H9 (cell line): ENCODE data around the gene KDM4C. TPM values are rescaled to one million over a fixed set of nuclear protein-coding genes. Genes with fewer than 3 reads are reported as not detected.

ENCODE experiments used
- DNase-seq: peaks from one replicate; pipeline ENCODE4 v3.0.0-alpha.2; 2017
- H2AFZ ChIP-seq: one replicate; pipeline ENCODE4 v1.6.1; 2013; ENCODE audit warnings: mild to moderate bottlenecking, low read length, control low read depth, moderate library complexity
- H2AK5ac ChIP-seq: 2 replicates; pipeline ENCODE4 v1.6.1; 2013; ENCODE audit warnings: low read length, control low read depth, mixed read lengths; ENCODE audit not compliant: insufficient read length
- H2BK120ac ChIP-seq: one replicate; pipeline ENCODE4 v1.6.1; 2013; ENCODE audit warnings: low read depth, mild to moderate bottlenecking, low read length, control low read depth, inconsistent platforms; ENCODE audit not compliant: poor library complexity, severe bottlenecking
- H2BK12ac ChIP-seq: 2 replicates; pipeline ENCODE4 v1.6.1; 2013; ENCODE audit warnings: low read length, control low read depth, mixed read lengths, low read depth; ENCODE audit not compliant: insufficient read length
- H2BK15ac ChIP-seq: 2 replicates; pipeline ENCODE4 v1.6.1; 2013; ENCODE audit warnings: low read depth, low read length, control low read depth
- H2BK20ac ChIP-seq: one replicate; pipeline ENCODE4 v1.6.1; 2013; ENCODE audit warnings: low read depth, mild to moderate bottlenecking, low read length, control low read depth, inconsistent platforms; ENCODE audit not compliant: poor library complexity, severe bottlenecking
- H2BK5ac ChIP-seq: 2 replicates; pipeline ENCODE4 v1.6.1; 2013; ENCODE audit warnings: low read length, control low read depth, mixed read lengths; ENCODE audit not compliant: insufficient read length
- H3K14ac ChIP-seq: 2 replicates; pipeline ENCODE4 v1.6.1; 2013; ENCODE audit warnings: low read length, control low read depth; ENCODE audit not compliant: insufficient read depth
- H3K18ac ChIP-seq: 2 replicates; pipeline ENCODE4 v1.6.1; 2013; ENCODE audit warnings: low read depth, mild to moderate bottlenecking, mixed read lengths, low read length, control low read depth; ENCODE audit not compliant: insufficient read length
- H3K23ac ChIP-seq: 2 replicates; pipeline ENCODE4 v1.6.1; 2013; ENCODE audit warnings: low read length, control low read depth, mixed read lengths, low read depth; ENCODE audit not compliant: insufficient read length
- H3K23me2 ChIP-seq: 2 replicates; pipeline ENCODE4 v1.6.1; 2013; ENCODE audit warnings: low read depth, mild to moderate bottlenecking, mixed read lengths, low read length, control low read depth; ENCODE audit not compliant: insufficient read length, poor library complexity, severe bottlenecking
- H3K27ac ChIP-seq: 2 replicates; pipeline ENCODE4 v1.5.1; 2013; ENCODE audit warnings: low read length, control low read depth, mixed read lengths, low read depth; ENCODE audit not compliant: insufficient read length
- H3K27me3 ChIP-seq: 2 replicates; pipeline ENCODE4 v1.6.1; 2013; ENCODE audit warnings: low read length, control low read depth, inconsistent platforms; ENCODE audit not compliant: insufficient read depth
- H3K4ac ChIP-seq: 2 replicates; pipeline ENCODE4 v1.6.1; 2013; ENCODE audit warnings: low read depth, mild to moderate bottlenecking, control low read depth, inconsistent platforms, low read length, moderate library complexity
- H3K4me1 ChIP-seq: 2 replicates; pipeline ENCODE4 v1.6.1; 2013; ENCODE audit warnings: low read length, control low read depth, inconsistent platforms; ENCODE audit not compliant: insufficient read depth
- H3K4me2 ChIP-seq: 2 replicates; pipeline ENCODE4 v1.6.1; 2013; ENCODE audit warnings: low read length, control low read depth, mixed read lengths; ENCODE audit not compliant: insufficient read length, insufficient read depth
- H3K56ac ChIP-seq: 2 replicates; pipeline ENCODE4 v1.6.1; 2013; ENCODE audit warnings: low read depth, mild to moderate bottlenecking, mixed read lengths, low read length, control low read depth; ENCODE audit not compliant: insufficient read length
- H3K79me1 ChIP-seq: 2 replicates; pipeline ENCODE4 v1.6.1; 2013; ENCODE audit warnings: low read depth, mild to moderate bottlenecking, moderate library complexity, low read length, control low read depth, inconsistent platforms; ENCODE audit not compliant: insufficient read depth, poor library complexity, severe bottlenecking
- H3K79me2 ChIP-seq: 2 replicates; pipeline ENCODE4 v1.6.1; 2013; ENCODE audit warnings: low read length, control low read depth, inconsistent platforms; ENCODE audit not compliant: insufficient read depth
- H3K9ac ChIP-seq: 2 replicates; pipeline ENCODE4 v1.6.1; 2013; ENCODE audit warnings: low read length, control low read depth, mixed read lengths; ENCODE audit not compliant: insufficient read length; ENCODE audit errors: extremely low read depth
- H3K9me3 ChIP-seq: one replicate; pipeline ENCODE4 v1.6.1; 2013; ENCODE audit warnings: low read depth, low read length, inconsistent platforms; ENCODE audit not compliant: control insufficient read depth
- H3T11ph ChIP-seq: one replicate; pipeline ENCODE4 v1.6.1; 2013; ENCODE audit warnings: mild to moderate bottlenecking, low read length, control low read depth, inconsistent platforms
- H4K20me1 ChIP-seq: one replicate; pipeline ENCODE4 v1.6.1; 2013; ENCODE audit not compliant: control insufficient read depth, insufficient read length, insufficient read depth
- H4K5ac ChIP-seq: 2 replicates; pipeline ENCODE4 v1.6.1; 2013; ENCODE audit warnings: low read depth, mild to moderate bottlenecking, mixed read lengths, low read length, control low read depth; ENCODE audit not compliant: insufficient read length
- H4K8ac ChIP-seq: replicated peaks from 2 replicates; pipeline ENCODE4 v1.6.1; 2013; ENCODE audit warnings: low read length, control low read depth, mixed read lengths, low read depth; ENCODE audit not compliant: insufficient read length
- H4K91ac ChIP-seq: 2 replicates; pipeline ENCODE4 v1.6.1; 2013; ENCODE audit warnings: low read depth, mild to moderate bottlenecking, moderate library complexity, mixed read lengths, low read length, control low read depth; ENCODE audit not compliant: insufficient read length
- H3K27ac Mint-ChIP-seq, 3 experiments: 2 replicates in 2 of 3; 3 replicates in 1 of 3; pipeline ENCODE4 v1.8.0; 2020 to 2021; ENCODE audit warnings: mixed read lengths in 3 of 3, mild to moderate bottlenecking in 1 of 3, moderate library complexity in 1 of 3
- H3K27me3 Mint-ChIP-seq: 2 replicates; pipeline ENCODE4 v1.8.0; 2021; ENCODE audit warnings: low read depth, mild to moderate bottlenecking, moderate library complexity, mixed read lengths
- H3K36me3 Mint-ChIP-seq, 3 experiments: 2 replicates in 2 of 3; 3 replicates in 1 of 3; pipeline ENCODE4 v1.8.0; 2020 to 2021; ENCODE audit warnings: low read depth in 3 of 3, mixed read lengths in 3 of 3; ENCODE audit not compliant: insufficient read depth in 1 of 3
- H3K4me1 Mint-ChIP-seq, 2 experiments: 2 replicates each; pipeline ENCODE4 v1.8.0; 2020; ENCODE audit warnings: mixed read lengths in 2 of 2
- H3K4me3 Mint-ChIP-seq, 2 experiments: 2 replicates in 1 of 2; 3 replicates in 1 of 2; pipeline ENCODE4 v1.8.0; 2020 to 2021; ENCODE audit warnings: mild to moderate bottlenecking in 2 of 2, mixed read lengths in 2 of 2, moderate library complexity in 1 of 2
- H3K9me3 Mint-ChIP-seq, 2 experiments: 2 replicates in 1 of 2; 3 replicates in 1 of 2; pipeline ENCODE4 v1.8.0; 2020; ENCODE audit warnings: mild to moderate bottlenecking in 2 of 2, mixed read lengths in 2 of 2, moderate library complexity in 1 of 2
- CTCF ChIP-seq: fragments of 200-600 bp; sonication (generic); conservative IDR thresholded peaks from 3 replicates; pipeline ENCODE4 v1.8.0; 2021; ENCODE audit warnings: antibody characterized with exemption, mild to moderate bottlenecking
- WGBS: extraction: QIAGEN DNeasy Blood & Tissue Kit; methylation state at CpG from one replicate; pipeline ENCODE4 v1.1.7; 2013; ENCODE audit warnings: missing lambda C conversion rate, low lambda C conversion rate, mixed read lengths; ENCODE audit not compliant: insufficient read length; ENCODE audit errors: extremely low coverage; 5-methylcytosine and 5-hydroxymethylcytosine counted together
- total RNA-seq: library from RNA; stranded (reverse); gene quantifications from 2 replicates; pipeline ENCODE4 v1.2.1, GENCODE V29; 2021

KDM4C gene
- total RNA-seq, 1 experiment from 2014 or later, result 24.0 TPM

DNA sequence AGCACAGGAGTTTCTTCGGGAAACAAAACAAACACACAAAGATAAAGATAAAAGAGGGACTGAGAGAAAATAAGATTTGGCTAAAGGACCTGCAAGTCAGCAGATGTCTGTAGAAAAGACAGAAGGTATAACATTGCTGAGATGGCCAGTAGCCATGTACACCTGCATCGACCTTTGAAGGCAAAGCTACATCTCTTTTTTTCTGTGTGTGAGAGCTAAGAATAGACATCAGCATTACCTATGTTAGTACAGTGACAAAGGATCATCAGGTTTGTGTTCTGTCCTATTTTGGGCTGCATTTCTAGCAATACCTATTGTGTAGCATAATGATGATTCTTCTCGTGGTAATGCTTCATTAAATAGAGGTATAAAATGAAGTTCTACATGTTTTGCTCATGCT lies 64.9 kb downstream of the KDM4C start:
- H3K79me1 ChIP-seq, result no peaks in the 10 kb centered on the region
- H2BK5ac ChIP-seq, result no peak overlapping the region
- no peaks in the 10 kb centered on the region for H3K9me3 Mint-ChIP-seq
- TF ChIP-seq CTCF, result no peak
- H3K27me3 ChIP-seq, result no peaks in the 10 kb centered on the region
- H3K4ac ChIP-seq, result no peak overlapping the region
- no peak overlapping the region for H2BK12ac ChIP-seq
- DNase-seq, result no peak
- H2BK15ac ChIP-seq, result no peak overlapping the region
- H3T11ph ChIP-seq, result no peak overlapping the region
- H3K9me3 ChIP-seq, result no peaks in the 10 kb centered on the region
- peaks cover 5% of the 10 kb centered on the region; the same call in 1 of the 2 replicates for H3K4me1 ChIP-seq
- 0 out of 2 replicates have a peak, but pooled peaks cover under 1% of the 10 kb centered on the region for H3K79me2 ChIP-seq
- no peaks in the 10 kb centered on the region for H4K20me1 ChIP-seq
- no peak overlapping the region for H4K91ac ChIP-seq
- no peak overlapping the region for H3K4me2 ChIP-seq
- no peak overlapping the region for H2BK20ac ChIP-seq
- H3K4me1 Mint-ChIP-seq, result peaks cover 36 to 42% of the 10 kb centered on the region in 2 experiments
- H4K8ac ChIP-seq, result no peak overlapping the region
- no peak overlapping the region for H4K5ac ChIP-seq
- H3K27me3 Mint-ChIP-seq, result no peaks in the 10 kb centered on the region
- peaks cover 7 to 13% (median 7%) of the 10 kb centered on the region in 3 experiments; a peak in 6 of 7 replicates for H3K36me3 Mint-ChIP-seq
- no peak overlapping the region for H3K18ac ChIP-seq
- H3K23ac ChIP-seq, result no peak overlapping the region
- H2BK120ac ChIP-seq, result no peak overlapping the region
- no peak overlapping the region for H3K27ac ChIP-seq
- H3K4me3 Mint-ChIP-seq, result no peak overlapping the region
- H3K9ac ChIP-seq, result no peak overlapping the region
- H2AK5ac ChIP-seq, result no peak overlapping the region
- peak overlapping the region in 1 of 3 experiments; percentile 73; a peak in 1 of 7 replicates for H3K27ac Mint-ChIP-seq
- no peak overlapping the region for H3K14ac ChIP-seq
- no peak overlapping the region for H2AFZ ChIP-seq
- H3K23me2 ChIP-seq, result no peaks in the 10 kb centered on the region
- no CpG with 5 or more reads among the region's 3 CpGs for WGBS
- no peak overlapping the region for H3K56ac ChIP-seq
